Prostate gland (tissue), 2 donors: Measurements from ENCODE around the gene ATXN7. TPM values are rescaled to one million over a fixed set of nuclear protein-coding genes. Genes with fewer than 3 reads are reported as not detected.

Source experiments
- DNase-seq: peaks from one replicate; pipeline ENCODE4 v3.0.0-alpha.2; 2019; ENCODE audit warnings: low spot score
- H3K27ac ChIP-seq, 2 donors: fragments of 200-600 bp; sonication (generic); 2 replicates each; pipeline ENCODE4 v1.5.1; 2017 to 2019
- H3K27me3 ChIP-seq: fragments of 200-600 bp; sonication (generic); replicated peaks from 2 replicates; pipeline ENCODE4 v1.5.1; 2019; ENCODE audit not compliant: insufficient read depth
- H3K36me3 ChIP-seq, 2 donors: fragments of 200-600 bp; sonication (generic); 1 replicate in 1 of 2; 2 replicates in 1 of 2; pipeline versions ENCODE4 v1.5.1 to v1.8.1; 2017 to 2019
- H3K4me1 ChIP-seq: fragments of 200-600 bp; sonication (generic); replicated peaks from 2 replicates; pipeline ENCODE4 v1.5.1; 2019
- H3K4me3 ChIP-seq, 2 donors: fragments of 200-600 bp; sonication (generic); 2 replicates each; pipeline ENCODE4 v1.5.1; 2017 to 2019
- H3K9me3 ChIP-seq: fragments of 200-600 bp; sonication (generic); 2 replicates; pipeline ENCODE4 v1.5.1; 2017
- POLR2A ChIP-seq: fragments of 450-650 bp; IDR thresholded peaks from one replicate; pipeline ENCODE4 v1.6.1; 2016; ENCODE audit warnings: antibody characterized with exemption, mild to moderate bottlenecking
- POLR2AphosphoS5 ChIP-seq: sonication (generic); formaldehyde crosslinking; IDR thresholded peaks from one replicate; pipeline ENCODE4 v1.6.1; 2017; ENCODE audit warnings: antibody characterized with exemption
- WGBS: methylation state at CpG from one replicate; pipeline ENCODE4 v1.1.5; 2018; 5-methylcytosine and 5-hydroxymethylcytosine counted together
- intact Hi-C: fragments of 100-400 bp; cut with DNase I; formaldehyde crosslinking; loops from one replicate; pipeline ENCODE4 v1.14.2; 2022
- total RNA-seq, 2 donors: library from RNA; depleted of rRNA; stranded (reverse); fragments of >200 nt; gene quantifications; one replicate each; pipeline ENCODE4 v1.1.0, GENCODE V29; 2016
- TF ChIP-seq, protein P1 (sequence below), 4 experiments: fragments of 200-600 bp in 2 of 4; fragments of 450-650 bp in 2 of 4; sonication (generic) in 2 of 4; IDR thresholded peaks; 1 replicate in 3 of 4; 2 replicates in 1 of 4; pipeline ENCODE4 v1.5.1; 2016 to 2019; ENCODE audit warnings: antibody characterized with exemption in 4 of 4, mild to moderate bottlenecking in 2 of 4, moderate library complexity in 2 of 4

Gene ATXN7
- total RNA-seq, 2 donors from 2014 or later = 18.0 to 30.8 TPM

GRCh38 chr3:64026346-64026745 lies 162.7 kb downstream of the ATXN7 start:
- Histone ChIP-seq H3K4me1 (no peaks in the 10 kb centered on the region), H3K9me3 (no peaks in the 10 kb centered on the region), H3K36me3 (no peaks in the 10 kb centered on the region), H3K27ac (no peak overlapping the region), H3K27me3 (no peaks in the 10 kb centered on the region), H3K4me3 (no peak overlapping the region)
- no peak for DNase-seq
- intact Hi-C loops = no loop called here
- TF ChIP-seq POLR2AphosphoS5 = no peak
- TF ChIP-seq POLR2A = no peak
- TF ChIP-seq, protein P1, sequence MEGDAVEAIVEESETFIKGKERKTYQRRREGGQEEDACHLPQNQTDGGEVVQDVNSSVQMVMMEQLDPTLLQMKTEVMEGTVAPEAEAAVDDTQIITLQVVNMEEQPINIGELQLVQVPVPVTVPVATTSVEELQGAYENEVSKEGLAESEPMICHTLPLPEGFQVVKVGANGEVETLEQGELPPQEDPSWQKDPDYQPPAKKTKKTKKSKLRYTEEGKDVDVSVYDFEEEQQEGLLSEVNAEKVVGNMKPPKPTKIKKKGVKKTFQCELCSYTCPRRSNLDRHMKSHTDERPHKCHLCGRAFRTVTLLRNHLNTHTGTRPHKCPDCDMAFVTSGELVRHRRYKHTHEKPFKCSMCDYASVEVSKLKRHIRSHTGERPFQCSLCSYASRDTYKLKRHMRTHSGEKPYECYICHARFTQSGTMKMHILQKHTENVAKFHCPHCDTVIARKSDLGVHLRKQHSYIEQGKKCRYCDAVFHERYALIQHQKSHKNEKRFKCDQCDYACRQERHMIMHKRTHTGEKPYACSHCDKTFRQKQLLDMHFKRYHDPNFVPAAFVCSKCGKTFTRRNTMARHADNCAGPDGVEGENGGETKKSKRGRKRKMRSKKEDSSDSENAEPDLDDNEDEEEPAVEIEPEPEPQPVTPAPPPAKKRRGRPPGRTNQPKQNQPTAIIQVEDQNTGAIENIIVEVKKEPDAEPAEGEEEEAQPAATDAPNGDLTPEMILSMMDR (IDR thresholded peaks at IDR 0.05) = no peak
- WGBS = 86% methylated on average over 2 of the region's 2 CpGs

DNA sequence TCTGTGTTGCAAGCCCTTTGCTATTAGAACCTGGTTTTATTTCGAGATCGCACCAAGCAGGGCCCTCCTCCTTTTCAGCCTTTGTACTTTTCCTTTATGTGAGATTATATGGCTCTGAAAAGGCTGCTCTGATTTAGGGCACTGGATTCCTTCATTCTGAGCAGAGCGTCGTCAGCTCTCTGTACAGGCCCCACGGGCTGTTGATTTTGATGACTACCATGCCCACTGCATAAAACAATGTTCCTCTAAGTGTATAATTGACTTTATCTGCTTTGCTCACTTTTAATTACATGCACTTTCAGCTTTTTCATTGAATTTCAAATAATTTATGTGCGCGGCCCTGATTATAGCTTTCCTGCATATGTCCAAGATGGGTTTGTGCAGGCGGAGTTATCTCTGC lies 164.0 kb downstream of the ATXN7 start:
- no peak for DNase-seq
- TF ChIP-seq, protein P1 (IDR thresholded peaks at IDR 0.05) = no peak
- TF ChIP-seq POLR2A = no peak
- no peak for TF ChIP-seq POLR2AphosphoS5
- intact Hi-C loops = no loop called here
- Histone ChIP-seq H3K27ac (no peak overlapping the region), H3K9me3 (no peaks in the 10 kb centered on the region), H3K36me3 (no peaks in the 10 kb centered on the region), H3K27me3 (no peaks in the 10 kb centered on the region), H3K4me1 (no peaks in the 10 kb centered on the region), H3K4me3 (no peak overlapping the region)
- 69% methylated on average over 8 of the region's 8 CpGs for WGBS

GRCh38 chr3:64028754-64029153 lies 165.1 kb downstream of the ATXN7 start:
- Histone ChIP-seq H3K4me3 (no peak overlapping the region), H3K27ac (no peak overlapping the region), H3K4me1 (no peaks in the 10 kb centered on the region), H3K27me3 (no peaks in the 10 kb centered on the region), H3K9me3 (no peaks in the 10 kb centered on the region), H3K36me3 (no peaks in the 10 kb centered on the region)
- intact Hi-C loops = no loop called here
- DNase-seq = no peak
- TF ChIP-seq POLR2A (no peak), POLR2AphosphoS5 (no peak)
- TF ChIP-seq, protein P1 (IDR thresholded peaks at IDR 0.05) = no peak
- 78% methylated on average over 3 of the region's 3 CpGs for WGBS

DNA sequence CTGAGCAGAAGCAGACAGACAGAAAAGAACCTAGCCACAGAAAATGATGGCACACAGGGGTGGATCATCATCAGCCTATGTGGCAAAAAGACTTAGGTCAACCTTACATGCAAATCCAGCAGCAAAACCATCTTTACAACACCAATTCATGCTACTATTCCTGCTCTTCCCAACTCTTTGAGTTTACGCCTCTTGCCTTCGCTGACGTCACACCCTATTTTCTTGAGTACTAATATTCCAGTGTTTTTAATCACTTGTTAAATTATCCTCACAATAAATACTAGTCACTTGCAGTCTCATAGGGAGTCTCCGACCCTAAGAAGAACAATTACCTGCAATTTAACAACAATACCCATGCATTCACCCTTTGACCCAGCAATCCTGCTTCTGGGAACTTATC lies 165.6 kb downstream of the ATXN7 start:
- intact Hi-C loops = no loop called here
- TF ChIP-seq, protein P1 (IDR thresholded peaks at IDR 0.05) = no peak
- TF ChIP-seq POLR2A (no peak), POLR2AphosphoS5 (no peak)
- H3K27ac ChIP-seq = no peak overlapping the region
- H3K9me3 ChIP-seq = no peaks in the 10 kb centered on the region
- H3K4me1 ChIP-seq = no peaks in the 10 kb centered on the region
- no peak for DNase-seq
- H3K4me3 ChIP-seq = no peak overlapping the region
- WGBS = 87% methylated on average over 4 of the region's 4 CpGs
- H3K36me3 ChIP-seq = no peaks in the 10 kb centered on the region
- no peaks in the 10 kb centered on the region for H3K27me3 ChIP-seq

DNA sequence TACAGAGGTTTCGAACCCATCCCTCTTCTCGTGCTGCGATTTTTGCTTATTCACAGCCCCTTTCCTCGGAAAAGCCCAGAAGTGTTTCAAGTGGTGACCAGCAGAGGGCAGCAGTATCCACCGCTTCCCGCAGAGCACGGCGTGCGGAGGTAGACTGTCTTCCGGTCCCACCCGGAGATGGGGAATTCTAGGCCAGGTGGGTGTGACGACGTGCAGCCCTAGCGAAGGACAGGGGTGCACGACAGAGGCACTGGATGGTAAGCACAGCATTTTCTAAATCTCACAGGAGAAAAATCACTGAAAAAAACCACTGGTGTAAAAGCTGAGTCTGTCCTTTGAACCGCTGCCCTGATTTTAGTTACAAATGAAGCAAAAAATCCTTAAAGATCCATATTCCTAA lies 167.1 kb downstream of the ATXN7 start:
- Histone ChIP-seq H3K36me3 (no peaks in the 10 kb centered on the region), H3K4me3 (no peak overlapping the region), H3K27ac (no peak overlapping the region), H3K9me3 (no peaks in the 10 kb centered on the region), H3K4me1 (no peaks in the 10 kb centered on the region), H3K27me3 (no peaks in the 10 kb centered on the region)
- WGBS = 4% methylated on average over 16 of the region's 16 CpGs
- TF ChIP-seq POLR2A (no peak), POLR2AphosphoS5 (peak; percentile 49)
- TF ChIP-seq, protein P1 (IDR thresholded peaks at IDR 0.05) = peak; percentile 60 to 92 (median 90)
- DNase-seq = peak; percentile 63
- intact Hi-C loops = loop anchor here (2.0 to 5.0 kb wide), 4 partner anchors 137 to 454 kb away; no protein-coding TSS in a partner anchor
